Mesothelial cell of epicardium (in vitro differentiated cells): ENCODE data around the gene CCDC81. TPM values are rescaled to one million over a fixed set of nuclear protein-coding genes. Genes with fewer than 3 reads are reported as not detected.

ENCODE experiments used
- DNase-seq, 2 experiments: peaks; one replicate each; pipeline ENCODE4 v3.0.0; 2021; ENCODE audit warnings: low spot score in 2 of 2; ENCODE audit not compliant: unreplicated experiment in 2 of 2
- H3K27ac Mint-ChIP-seq: 2 replicates; pipeline ENCODE4 v1.8.0; 2021; ENCODE audit warnings: mixed read lengths
- H3K27me3 Mint-ChIP-seq: 2 replicates; pipeline ENCODE4 v1.8.0; 2021; ENCODE audit warnings: low read depth, mixed read lengths
- H3K36me3 Mint-ChIP-seq: 2 replicates; pipeline ENCODE4 v1.8.0; 2021; ENCODE audit warnings: mixed read lengths
- H3K4me1 Mint-ChIP-seq: 2 replicates; pipeline ENCODE4 v1.8.0; 2021; ENCODE audit warnings: mixed read lengths
- H3K4me3 Mint-ChIP-seq: 2 replicates; pipeline ENCODE4 v1.8.0; 2021; ENCODE audit warnings: mild to moderate bottlenecking, moderate library complexity, mixed read lengths
- H3K9me3 Mint-ChIP-seq: 2 replicates; pipeline ENCODE4 v1.8.0; 2021; ENCODE audit warnings: mixed read lengths
- CTCF ChIP-seq: fragments of 200-600 bp; sonication (generic); IDR thresholded peaks from one replicate; pipeline ENCODE4 v1.5.0; 2021; ENCODE audit warnings: antibody characterized with exemption; ENCODE audit not compliant: unreplicated experiment
- total RNA-seq: library from RNA; stranded (reverse); gene quantifications from 3 replicates; pipeline ENCODE4 v1.2.1, GENCODE V29; 2021

CCDC81 gene
- total RNA-seq, 1 donor from 2014 or later, result 2.8 TPM

- no peaks in the 10 kb centered on the region for H3K9me3 Mint-ChIP-seq
- no peak for DNase-seq
- no peak overlapping the region for H3K27ac Mint-ChIP-seq
- TF ChIP-seq CTCF, result no peak
- H3K4me3 Mint-ChIP-seq, result no peak overlapping the region
- H3K4me1 Mint-ChIP-seq, result no peaks in the 10 kb centered on the region
- no peaks in the 10 kb centered on the region for H3K27me3 Mint-ChIP-seq
- no peaks in the 10 kb centered on the region for H3K36me3 Mint-ChIP-seq
Observed at GRCh38 chr11:86469491-86470388, 95.1 kb downstream of the CCDC81 start.

Other genes starting within 250 kb of the CCDC81 start
- 30.5 to 32.4 TPM (median 30.6 TPM) in 3 replicates for gene EED, start 130.1 kb upstream of the CCDC81 start, total RNA-seq
- gene HIKESHI, start 72.6 kb upstream of the CCDC81 start, total RNA-seq, result 38.0 to 43.4 TPM (median 39.5 TPM) in 3 replicates